ENCODE measurements around the gene DAZAP2.
"Not testable (repeated sequence)": the region's sequence is repeated elsewhere in the genome, so short reads cannot be mapped to it uniquely, and the experiment has no call there.

The DAZAP2 gene

DNA sequence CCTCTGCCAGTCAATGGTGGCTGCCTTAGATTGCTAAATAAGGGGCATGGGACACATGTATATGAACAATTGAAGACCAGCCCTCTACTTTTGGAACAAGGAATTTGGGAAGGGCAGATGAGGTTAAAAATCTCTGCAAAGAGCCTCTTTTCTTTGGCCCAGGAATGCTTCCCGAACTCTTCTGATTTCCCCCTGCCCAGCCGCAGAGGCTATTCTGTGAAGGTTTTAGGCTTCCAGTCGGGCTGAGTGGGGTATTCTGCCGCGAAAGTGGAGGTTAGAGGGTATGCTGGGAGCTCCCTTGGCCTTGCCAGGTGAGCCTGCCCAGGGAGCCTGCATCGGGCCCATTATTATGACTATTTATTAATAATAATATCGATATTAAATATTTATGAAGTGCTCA lies 22.0 kb upstream of the DAZAP2 start:
- DNase-seq (ENCODE audit: low read depth, low spot score) = no peak
- TF ChIP-seq, protein P1, sequence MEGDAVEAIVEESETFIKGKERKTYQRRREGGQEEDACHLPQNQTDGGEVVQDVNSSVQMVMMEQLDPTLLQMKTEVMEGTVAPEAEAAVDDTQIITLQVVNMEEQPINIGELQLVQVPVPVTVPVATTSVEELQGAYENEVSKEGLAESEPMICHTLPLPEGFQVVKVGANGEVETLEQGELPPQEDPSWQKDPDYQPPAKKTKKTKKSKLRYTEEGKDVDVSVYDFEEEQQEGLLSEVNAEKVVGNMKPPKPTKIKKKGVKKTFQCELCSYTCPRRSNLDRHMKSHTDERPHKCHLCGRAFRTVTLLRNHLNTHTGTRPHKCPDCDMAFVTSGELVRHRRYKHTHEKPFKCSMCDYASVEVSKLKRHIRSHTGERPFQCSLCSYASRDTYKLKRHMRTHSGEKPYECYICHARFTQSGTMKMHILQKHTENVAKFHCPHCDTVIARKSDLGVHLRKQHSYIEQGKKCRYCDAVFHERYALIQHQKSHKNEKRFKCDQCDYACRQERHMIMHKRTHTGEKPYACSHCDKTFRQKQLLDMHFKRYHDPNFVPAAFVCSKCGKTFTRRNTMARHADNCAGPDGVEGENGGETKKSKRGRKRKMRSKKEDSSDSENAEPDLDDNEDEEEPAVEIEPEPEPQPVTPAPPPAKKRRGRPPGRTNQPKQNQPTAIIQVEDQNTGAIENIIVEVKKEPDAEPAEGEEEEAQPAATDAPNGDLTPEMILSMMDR (IDR thresholded peaks at IDR 0.05; ENCODE audit: low read depth, low read length) = no peak
- H3K4me3 ChIP-seq (ENCODE audit: low read depth, low read length) = peak overlapping the region; percentile 62
- in situ Hi-C loops (cut with HindIII; ENCODE audit: low sequenced_read_pairs) = no loop called here

DNA sequence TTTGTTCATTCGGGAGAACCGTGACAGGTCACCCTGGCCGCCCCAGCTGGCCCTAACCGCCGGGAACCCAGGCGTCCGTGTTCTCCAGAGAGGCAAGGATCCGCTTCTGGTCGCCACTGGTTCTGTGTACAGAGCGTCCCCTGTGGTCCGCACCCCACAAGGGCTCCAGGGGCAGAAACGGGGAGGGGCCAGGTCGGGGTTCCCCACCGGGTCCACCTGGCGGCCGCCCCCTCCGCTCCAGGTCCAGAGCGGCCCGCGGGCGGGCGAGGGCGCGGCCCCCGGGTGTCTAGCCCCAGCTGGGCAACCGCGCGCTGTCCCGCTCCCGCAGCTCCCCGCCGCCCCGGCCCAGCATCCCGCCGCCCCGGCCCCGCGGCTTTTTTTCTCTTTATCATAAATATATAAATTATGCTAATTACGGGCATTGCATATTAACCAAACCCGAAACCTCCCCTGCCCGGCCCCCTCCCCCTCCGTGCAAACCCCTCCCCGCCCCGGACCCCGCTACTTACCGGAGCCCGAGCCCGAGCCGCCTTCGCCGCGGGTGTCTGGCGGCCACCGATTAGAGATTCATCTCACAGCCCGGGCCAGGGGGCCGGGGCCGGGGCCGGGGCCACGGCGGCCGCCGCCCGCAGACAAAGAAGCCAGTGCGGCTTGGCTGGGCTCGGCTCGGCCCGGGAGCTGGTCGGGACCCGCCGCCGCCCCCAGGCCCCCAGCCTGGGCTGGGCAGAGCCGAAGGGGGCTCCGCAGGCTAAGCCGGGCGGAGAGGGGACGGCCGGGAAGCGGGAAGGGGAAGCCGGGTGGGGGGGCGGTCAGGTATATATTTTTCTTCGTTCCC lies 21.3 kb upstream of the DAZAP2 start:
- peak overlapping the region; percentile 62 for H3K4me3 ChIP-seq (ENCODE audit: low read depth, low read length)
- DNase-seq (ENCODE audit: low read depth, low spot score) = no peak
- TF ChIP-seq, protein P1 (IDR thresholded peaks at IDR 0.05; ENCODE audit: low read depth, low read length) = peak; percentile 22
- in situ Hi-C loops (cut with HindIII; ENCODE audit: low sequenced_read_pairs) = no loop called here

DNA sequence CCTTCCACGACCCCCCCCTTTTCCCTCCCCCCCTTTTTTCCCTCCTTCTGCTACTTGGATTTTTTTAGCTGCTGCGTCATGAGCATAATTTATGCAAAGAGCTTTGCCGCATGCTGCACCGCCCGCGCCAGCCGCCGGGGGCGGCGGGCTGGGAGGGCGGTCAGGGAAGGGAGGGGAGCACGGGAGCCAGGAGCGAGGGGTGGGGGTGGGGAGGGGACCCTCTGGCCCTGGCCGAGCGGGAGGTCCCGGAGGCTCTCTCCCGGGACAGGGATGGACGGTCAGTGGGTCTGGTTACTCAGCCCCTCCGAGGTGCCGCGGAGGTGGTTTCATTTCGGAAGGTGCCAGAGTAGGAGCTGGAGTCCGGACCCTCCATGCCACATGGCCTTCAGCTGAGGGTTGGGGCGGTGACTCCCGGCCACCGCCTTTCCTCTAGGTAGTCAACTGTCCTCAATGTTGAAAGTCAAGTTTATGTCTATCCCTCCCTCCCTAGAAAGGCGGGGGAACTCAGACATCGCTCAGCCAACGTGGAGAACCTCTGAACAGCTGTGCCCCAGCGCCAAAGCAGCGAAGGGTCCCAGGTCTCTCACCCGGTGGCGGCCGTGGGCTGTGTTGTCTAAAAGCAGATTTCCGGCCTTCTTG lies 20.5 kb upstream of the DAZAP2 start, which contains the start of gene POU6F1:
TSS of gene POU6F1 (minus strand) at position 95 of the 639 bp plus-strand sequence. CDS start 11,226 bp downstream, outside the sequence.
- TF ChIP-seq, protein P1 (IDR thresholded peaks at IDR 0.05; ENCODE audit: low read depth, low read length) = peak; percentile 59
- peak within 1 kb of the TSS; percentile 62 for H3K4me3 ChIP-seq (ENCODE audit: low read depth, low read length)
- in situ Hi-C loops (cut with HindIII; ENCODE audit: low sequenced_read_pairs) = no loop called here
- peak; percentile 87 for DNase-seq (ENCODE audit: low read depth, low spot score)

DNA sequence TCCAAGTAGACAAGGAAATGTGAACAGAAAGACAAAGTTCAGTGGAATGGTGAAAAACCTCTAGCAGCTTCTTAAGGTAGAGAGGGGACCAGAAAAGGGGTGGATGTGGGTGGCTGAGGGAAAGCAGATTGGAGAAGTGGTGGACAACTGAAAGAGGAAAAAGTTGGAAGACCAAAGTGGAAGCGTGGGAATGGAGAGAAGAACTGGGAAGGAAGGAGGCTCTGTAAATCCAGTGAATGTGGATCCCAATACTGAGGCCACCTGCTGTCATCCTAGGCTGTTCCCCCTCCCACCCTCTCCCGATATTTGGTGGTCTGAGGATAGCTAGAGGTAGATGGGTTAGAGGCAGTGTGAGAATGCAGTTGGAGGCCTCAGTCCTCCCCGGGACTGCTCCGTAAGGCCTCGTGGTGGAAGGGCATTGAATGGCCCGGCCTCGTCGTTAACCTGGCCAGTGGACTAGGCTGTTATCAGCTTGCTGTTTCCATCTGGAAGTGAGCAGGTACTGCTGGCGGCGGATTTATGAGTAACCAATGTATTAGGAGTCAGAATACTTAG lies 19.9 kb upstream of the DAZAP2 start:
- no peak for DNase-seq (ENCODE audit: low read depth, low spot score)
- peak overlapping the region; percentile 62 for H3K4me3 ChIP-seq (ENCODE audit: low read depth, low read length)
- TF ChIP-seq, protein P1 (IDR thresholded peaks at IDR 0.05; ENCODE audit: low read depth, low read length) = no peak
- in situ Hi-C loops (cut with HindIII; ENCODE audit: low sequenced_read_pairs) = no loop called here

DNA sequence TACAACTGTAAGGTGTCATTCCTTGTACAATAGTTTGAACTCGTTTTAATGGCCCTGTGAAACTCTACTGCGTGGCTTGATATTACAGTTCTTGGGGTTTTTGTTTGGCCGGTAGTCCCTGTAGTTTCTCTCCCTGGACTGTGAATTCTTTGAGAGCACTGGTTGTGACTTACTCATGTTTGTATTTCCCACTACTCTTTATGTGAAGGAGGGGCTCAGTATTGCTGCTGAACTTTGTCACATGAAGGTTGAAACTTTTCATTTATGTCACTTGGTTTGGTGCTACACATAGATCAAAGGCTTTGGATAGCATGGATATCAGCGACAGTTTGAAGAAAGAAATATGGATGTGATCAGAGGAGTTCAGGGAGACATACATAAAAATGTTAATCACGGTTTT lies 19.3 kb upstream of the DAZAP2 start:
- TF ChIP-seq, protein P1 (IDR thresholded peaks at IDR 0.05; ENCODE audit: low read depth, low read length) = no peak
- H3K4me3 ChIP-seq (ENCODE audit: low read depth, low read length) = no peak overlapping the region
- in situ Hi-C loops (cut with HindIII; ENCODE audit: low sequenced_read_pairs) = no loop called here
- no peak for DNase-seq (ENCODE audit: low read depth, low spot score)

DNA sequence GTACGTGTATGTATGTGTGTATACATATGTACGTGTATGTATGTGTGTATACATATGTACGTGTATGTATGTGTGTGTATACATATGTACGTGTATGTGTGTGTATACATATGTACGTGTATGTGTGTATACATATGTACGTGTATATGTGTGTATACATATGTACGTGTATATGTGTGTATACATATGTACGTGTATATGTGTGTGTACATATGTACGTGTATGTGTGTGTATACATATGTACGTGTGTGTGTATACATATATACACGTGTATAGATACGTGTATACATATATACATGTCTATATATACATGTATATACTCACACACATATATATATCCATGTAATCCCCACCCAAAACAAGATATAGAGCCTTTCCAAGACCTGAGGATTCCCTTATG lies 18.8 kb upstream of the DAZAP2 start:
- H3K4me3 ChIP-seq (ENCODE audit: low read depth, low read length); DNase-seq (ENCODE audit: low read depth, low spot score); in situ Hi-C loops (cut with HindIII; ENCODE audit: low sequenced_read_pairs): not testable (repeated sequence)

DNA sequence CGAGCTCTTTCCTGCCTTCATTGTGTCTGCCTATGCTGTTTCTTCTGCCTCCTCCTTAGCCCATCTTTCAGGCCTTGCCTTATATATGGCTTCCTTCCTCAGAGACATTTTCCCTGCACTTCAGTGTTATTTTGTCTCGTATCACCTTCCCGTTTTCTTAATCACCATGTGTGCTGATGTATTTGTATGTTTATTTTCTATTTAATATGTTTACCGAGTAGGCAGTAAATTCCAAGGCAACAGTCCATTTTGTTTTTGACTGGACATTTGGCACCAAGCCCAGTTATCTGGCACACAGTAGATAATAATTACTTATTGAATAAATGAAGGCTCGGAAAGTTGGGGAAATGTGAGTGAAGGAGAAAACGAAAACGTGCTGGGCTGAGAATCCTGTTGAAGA lies 16.2 kb upstream of the DAZAP2 start:
- DNase-seq (ENCODE audit: low read depth, low spot score) = no peak
- in situ Hi-C loops (cut with HindIII; ENCODE audit: low sequenced_read_pairs) = no loop called here
- TF ChIP-seq, protein P1 (IDR thresholded peaks at IDR 0.05; ENCODE audit: low read depth, low read length) = no peak
- H3K4me3 ChIP-seq (ENCODE audit: low read depth, low read length) = no peak overlapping the region

Measured in astrocyte of the spinal cord (primary cell).